Measurements from ENCODE around the gene HSP90B1.

Gene HSP90B1

GRCh38 chr12:103986829-103987228 lies 56.6 kb downstream of the HSP90B1 start:
- no peak for DNase-seq

GRCh38 chr12:103994235-103994634 lies 64.0 kb downstream of the HSP90B1 start:
- no peak for DNase-seq

- no peak for DNase-seq
Observed at GRCh38 chr12:103996595-103996994, 66.4 kb downstream of the HSP90B1 start.

- no peak for DNase-seq
Observed at GRCh38 chr12:103997286-103997900, 67.2 kb downstream of the HSP90B1 start.

Data from GF-D8 (cell line).